Fibroblast of the conjunctiva (primary cell): ENCODE measurements around the gene BARD1.
"Not testable (repeated sequence)": the region's sequence is repeated elsewhere in the genome, so short reads cannot be mapped to it uniquely, and the experiment has no call there.

Experiments used
- DNase-seq: peaks from one replicate; pipeline ENCODE4 v3.0.0-alpha.2; 2010; ENCODE audit warnings: low read depth

The BARD1 gene

DNA sequence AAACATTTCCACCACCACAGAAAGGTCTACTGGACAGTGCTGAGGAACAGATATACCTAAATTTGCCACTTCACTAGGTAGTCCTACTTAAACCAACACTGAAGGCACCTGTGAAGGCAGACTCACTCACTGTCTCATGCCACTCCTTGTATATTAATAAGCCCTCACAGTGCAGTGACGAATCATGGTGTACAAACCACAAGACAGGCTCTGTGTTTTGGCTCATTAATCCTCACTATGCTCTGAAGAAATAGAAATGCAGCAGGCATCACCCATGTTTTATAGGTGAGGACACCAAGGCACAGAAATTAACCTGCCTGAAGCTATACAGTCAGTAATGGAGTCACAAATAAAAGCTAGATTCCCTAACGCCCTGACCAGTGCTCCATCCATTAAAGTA is 44.3 kb downstream of the BARD1 start:
- DNase-seq = no peak

DNA sequence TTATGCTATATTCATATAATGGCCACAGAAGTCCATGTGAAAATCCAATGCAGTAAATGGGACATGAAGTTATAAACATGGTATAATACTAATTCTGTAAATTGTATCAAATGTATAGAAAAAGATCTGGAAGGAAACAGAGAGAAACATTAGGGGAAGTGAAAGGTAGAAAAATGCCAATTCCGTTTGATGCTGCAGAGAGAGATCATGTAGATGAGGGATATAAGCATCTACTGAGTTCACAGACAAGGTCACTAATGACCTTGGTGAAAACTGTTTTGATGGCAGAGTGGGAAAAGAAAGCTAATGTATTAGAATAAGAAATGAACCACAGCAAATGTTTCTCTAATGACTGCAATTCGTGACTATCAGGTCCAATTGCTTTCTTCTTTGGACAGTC is 56.0 kb downstream of the BARD1 start:
- DNase-seq = no peak

DNA sequence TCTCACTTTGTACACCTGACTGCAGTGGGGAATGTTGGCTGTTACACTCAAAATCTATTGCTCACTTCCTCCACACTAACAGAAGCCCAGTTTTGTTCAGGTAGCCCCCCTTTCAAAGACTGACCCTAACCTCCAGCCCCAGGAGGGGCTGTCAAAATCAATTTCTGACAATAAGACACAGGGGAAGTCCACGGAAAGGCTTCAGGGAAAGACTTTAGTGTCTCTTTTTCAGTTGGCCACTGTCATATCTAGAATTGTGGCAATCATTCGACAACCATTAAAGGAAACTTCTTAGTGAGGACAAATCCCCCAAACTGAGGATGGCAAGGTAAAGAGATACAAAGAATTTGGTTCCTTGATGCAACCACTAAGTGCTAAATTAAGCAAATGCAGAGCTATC is 59.0 kb downstream of the BARD1 start:
- no peak for DNase-seq

DNA sequence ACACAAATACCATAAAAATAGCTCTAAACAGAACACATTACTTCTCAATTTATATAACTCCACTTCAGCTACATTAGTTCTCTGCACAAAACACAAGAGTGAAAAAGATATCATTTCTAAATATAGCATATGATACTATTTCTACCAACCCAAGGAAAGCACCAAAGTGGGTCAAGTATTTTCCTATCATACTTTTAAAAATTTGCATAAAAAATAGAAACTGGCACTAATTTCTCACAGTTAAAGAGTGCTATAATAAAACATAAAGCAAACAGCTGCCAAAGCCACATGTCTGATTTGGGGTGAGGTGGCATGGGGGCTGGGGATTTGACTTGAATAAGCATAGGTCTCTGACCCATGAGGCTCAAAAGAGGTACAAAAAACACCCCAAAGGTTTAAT is 61.5 kb downstream of the BARD1 start:
- no peak for DNase-seq

DNA sequence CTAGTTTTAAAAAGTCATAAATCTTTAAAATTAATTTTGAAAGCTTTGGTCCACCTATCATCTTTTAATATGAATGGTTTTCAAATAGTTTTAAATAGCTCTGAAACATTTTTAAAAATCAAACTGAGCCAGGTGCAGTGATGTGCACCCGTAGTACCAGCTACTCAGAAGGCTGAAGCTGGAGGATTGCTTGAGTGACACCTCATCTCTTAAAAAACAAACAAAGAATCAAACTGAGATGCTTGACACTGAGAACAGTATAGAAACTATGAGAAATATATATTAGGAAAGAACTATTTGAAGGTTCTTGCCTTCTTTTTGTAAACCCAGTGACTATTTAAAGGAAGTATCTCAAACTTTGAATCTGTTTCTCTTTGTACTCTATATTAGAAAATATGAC is 67.4 kb downstream of the BARD1 start:
- no peak for DNase-seq

DNA sequence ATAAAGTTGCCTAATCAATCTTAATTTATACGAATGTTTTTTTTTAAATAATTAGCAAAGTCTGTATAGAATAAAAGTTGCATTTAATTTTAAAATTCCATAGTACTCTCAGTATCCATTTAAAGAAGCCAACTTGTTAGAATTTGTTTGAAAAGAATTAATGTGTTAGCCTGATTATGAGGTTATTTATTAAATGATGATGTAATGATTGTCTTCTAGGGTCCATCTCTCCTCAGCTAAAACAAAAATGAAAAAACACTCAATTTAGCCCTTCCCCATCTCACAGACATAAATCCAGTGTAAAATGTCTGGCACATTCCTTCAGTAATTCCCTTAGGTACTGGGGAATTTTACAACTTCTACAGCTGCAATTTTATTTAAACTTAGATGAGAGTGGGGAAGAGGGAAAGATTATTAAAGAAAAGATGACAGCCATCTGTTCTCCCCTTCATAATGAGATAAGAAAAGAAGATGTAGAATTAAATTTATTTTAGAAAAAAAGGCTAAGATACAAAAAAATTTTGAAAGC is 68.6 kb downstream of the BARD1 start:
- DNase-seq = no peak

DNA sequence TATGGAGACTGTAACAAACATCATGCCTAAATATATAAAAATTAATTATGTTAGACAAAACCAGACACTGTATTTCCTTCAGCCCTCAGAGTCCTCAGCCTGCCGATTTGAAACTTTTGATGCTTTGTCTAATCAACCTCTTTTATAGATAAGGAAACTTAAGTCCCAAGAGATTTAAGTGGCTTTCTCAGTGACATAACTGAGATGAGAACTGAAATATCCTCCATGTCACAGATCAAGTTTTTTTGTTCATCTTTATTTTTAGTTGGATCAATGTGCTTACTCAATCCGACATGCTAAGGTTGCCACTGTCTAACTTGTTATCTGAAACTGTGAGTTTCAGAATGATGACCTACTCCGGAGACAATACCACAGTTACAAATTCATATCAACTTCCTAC is 72.3 kb downstream of the BARD1 start:
- no peak for DNase-seq

DNA sequence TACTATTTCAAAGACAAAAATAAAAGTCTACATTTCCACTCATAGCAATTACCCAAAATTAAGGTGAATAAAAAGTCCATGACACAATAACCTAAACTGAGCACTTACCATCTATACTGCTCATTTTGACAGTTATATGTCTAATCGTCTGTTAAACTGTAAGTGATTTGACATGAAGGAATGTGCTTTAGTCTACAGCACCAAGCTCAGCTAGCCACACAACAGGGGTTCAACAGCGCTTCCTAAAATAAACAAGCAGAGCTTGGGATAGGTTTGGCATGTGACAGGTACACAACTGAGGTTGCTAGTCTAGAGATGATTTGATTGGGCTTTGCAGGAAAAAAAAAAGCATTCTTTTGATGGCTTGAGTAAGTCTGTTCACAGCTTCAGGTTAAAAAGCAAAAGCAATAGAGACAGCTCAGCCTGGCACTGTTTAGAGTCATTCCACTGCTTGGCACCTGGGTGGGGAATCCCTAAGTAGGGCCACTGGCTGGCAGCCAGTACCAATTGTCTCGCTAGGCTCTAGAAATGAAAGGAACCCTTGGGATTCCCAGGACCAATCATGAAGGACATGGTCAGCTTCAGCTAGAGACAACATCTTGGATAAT is 78.6 kb downstream of the BARD1 start:
- no peak for DNase-seq

DNA sequence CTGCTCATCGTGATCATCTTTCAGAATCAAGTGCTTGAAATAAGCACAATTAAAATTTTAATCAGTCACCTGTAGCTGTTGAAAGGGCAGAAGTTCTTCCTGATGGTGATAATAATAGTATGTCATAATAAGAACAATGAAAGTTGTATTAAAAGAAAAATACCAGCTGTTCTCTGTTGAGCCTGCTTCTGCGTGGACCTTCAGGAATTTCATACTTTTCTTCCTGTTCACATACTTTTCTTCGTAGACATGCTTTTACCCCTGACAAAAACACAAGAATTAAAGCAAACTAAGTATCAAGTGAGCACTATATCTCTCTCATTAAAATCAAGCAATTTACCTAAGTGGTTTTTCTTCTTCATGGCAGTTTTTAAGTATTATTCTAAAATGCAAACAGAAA is 79.2 kb downstream of the BARD1 start:
- no peak for DNase-seq

DNA sequence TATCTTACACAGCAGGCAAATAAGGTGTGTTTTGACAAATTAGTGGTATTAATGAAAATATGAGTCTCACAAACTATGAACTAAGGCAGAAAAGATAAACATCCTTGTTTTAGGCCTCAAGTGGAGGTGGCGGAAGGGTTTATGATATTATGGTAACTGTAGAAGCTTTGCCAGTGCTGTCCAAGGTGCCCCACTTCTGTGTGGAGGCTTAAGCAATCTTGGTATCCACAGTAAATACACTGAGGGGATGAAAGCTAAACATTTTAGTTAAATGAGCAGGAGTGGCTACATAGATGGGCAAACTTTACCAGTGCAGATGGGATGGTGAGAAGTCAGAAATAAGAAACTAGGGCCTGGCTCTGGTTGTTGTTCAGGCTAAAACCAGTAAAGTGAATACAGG is 84.7 kb downstream of the BARD1 start:
- DNase-seq = no peak

DNA sequence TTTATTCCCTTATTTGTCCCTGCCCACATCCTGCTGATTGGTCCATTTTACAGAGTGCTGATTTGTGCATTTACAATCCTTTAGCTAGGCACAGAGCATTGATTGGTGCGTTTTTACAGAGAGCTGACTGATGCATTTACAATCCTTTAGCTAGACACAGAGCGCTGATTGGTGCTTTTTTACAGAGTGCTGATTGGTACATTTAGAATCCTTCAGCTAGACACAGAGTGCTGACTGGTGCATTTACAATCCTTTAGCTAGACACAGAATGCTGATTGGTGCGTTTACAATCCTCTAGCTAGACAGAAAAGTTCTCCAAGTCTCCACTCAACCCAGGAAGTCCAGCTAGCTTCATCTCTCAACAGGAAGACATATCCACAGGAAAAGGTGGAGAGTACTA is 91.6 kb downstream of the BARD1 start:
- DNase-seq = not testable (repeated sequence)

DNA sequence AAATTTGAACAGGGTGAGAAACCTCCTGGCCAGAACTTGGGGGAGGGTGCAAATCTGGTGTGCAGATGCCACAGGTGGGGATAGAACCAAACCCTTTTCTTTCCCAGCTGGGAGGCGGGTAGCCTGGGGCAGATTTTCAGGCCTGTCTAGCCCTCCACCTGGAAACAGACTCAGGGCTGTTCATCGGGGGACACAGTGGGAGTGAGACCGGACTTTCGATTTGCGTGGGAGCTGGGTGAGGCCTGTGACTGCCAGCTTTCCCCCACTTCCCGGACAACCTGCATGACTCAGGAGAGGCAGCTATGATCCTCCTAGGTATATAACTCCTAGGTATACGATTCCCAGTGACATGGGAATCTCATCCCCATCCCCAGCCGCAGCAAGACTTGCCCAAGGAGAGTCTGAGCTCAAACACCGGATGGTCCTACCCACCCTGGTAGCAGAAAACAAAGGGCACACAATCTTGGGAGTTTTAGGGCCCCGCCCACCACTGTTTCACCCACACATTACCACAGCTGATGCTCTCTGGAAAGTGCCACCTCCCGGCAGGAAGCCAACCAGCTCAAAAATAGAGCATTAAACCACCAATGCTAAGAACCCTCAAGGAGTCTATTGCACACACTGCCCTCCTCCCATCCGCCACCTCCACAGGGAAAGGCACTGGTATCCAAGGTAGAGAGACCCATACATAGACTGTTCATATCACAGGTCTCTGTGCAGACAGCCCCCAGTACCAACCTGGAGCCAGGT is 92.5 kb downstream of the BARD1 start:
- DNase-seq = no peak

DNA sequence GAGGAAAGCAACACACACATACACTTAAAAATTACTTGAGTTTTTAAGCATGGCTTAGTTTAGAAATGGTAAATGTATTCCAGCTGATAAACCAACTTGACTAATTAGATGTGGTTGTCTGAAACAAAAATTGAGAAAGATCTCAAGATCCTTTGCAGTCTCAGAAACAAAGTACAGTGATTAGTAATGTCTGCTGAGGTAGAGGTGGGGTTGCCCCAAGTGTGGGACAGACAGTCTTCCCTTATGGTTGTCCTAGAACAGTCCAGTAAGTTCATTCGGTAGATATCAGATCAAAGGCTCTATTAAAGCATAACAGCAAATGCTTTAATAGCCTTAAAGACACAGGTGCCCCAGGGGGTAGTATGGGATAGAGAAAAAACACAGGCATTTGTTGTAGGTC is 94.5 kb downstream of the BARD1 start:
- no peak for DNase-seq

DNA sequence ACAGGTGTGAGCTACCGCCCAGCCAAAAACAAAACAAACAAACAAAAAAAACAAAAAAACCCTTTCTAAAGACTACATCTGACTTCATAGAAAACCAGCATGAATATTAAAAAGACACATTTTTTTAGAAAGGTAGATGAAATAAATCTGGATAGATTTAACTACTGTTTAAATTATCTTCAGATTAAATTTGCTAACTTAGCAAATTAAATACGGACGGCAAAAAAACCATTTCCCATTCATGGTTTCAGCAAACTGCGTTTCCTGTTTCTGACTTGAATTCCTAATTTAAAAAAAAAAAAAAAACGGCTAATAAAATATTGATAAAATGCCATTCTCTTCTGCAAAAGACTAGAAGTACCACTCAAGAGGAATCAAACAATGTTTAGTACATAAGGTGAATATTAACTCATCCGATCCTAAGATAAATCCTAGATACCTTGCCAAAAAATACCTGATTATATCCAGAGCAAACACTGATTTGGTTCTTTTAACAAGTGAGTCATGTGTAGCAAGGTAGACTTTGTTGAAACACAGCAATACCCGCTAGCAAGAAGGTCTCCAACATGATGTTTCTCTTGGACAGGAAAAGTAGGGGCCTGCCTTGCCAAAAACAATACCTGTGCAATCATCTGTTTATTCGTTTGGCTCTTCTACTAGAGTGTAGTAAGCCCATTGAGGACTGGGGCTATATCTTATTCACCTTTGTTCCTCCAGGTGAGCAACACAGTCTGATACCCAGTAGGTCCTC is 96.2 kb downstream of the BARD1 start:
- DNase-seq = no peak

DNA sequence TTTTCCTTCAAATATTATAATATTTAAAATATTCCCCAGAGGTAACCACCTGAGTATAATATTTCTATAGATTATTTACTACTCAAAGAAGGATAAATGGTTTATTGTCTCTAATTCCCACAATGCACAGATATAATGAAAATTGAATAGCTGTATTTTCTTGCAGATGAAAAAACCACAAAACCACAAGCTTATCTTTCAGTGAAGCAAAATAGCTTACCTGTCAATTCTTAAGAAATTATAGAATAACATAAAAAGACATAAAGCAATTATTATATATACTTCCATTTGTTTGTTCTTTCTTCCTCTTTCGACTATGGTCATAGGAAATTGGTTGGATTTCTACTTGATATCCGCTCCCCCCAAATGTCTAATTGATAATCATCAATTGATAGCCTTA is 98.8 kb downstream of the BARD1 start:
- no peak for DNase-seq

DNA sequence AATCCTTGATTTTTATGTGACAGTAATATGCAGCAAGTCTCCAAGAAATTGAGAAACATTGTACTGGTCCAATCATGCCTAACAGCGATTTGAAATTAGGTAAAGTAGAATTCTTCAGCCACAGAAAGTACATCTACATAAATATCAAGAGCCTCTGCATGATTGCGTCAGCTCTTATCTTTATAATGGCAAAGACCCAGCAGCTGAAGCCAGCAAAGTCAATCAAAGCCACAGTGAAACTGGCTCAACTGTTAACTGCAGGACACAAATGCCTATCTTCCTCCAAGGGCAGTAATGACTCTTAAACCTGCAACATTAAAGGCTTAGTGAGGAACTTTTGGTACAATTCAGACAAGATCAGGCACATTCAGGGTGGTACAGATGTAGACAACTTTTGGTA is 102.5 kb downstream of the BARD1 start:
- peak; percentile 3 for DNase-seq

DNA sequence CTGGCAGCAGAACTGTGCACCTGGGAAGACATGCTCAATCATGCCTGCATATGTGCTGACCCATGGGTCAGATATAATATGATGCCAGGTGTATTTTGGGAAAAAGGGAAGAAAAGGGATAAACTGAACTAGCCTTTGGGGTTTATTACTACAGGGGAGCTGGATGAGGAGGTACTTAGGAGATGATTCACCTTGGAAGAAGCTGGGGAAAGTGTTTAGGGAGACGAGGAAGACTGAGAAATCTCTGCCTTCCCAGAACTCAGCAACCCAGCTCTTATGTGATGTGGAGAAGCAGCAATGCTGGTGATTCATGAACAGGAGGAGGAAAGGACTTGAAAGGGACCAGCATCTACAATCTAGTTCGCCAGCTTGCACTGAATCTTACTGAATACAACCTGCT is 110.2 kb downstream of the BARD1 start:
- no peak for DNase-seq

DNA sequence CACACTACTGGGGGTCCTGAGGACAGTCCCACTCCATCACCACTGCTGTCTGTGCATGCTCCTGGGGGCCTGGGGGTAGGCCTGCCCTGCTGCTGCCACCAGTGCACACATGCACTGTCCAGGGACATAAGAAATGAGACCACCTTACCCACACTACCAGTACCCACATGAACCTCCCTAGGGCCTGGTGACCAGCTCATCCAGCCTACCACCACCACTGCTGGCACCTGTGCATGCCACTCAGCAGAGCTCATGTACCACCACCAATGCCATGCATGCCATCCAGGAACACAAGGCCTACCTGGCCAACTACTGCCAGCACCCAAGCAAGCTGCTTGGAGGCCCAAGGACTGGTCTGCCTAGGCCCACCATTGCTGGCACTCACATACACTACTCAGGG is 112.8 kb downstream of the BARD1 start:
- no peak for DNase-seq

DNA sequence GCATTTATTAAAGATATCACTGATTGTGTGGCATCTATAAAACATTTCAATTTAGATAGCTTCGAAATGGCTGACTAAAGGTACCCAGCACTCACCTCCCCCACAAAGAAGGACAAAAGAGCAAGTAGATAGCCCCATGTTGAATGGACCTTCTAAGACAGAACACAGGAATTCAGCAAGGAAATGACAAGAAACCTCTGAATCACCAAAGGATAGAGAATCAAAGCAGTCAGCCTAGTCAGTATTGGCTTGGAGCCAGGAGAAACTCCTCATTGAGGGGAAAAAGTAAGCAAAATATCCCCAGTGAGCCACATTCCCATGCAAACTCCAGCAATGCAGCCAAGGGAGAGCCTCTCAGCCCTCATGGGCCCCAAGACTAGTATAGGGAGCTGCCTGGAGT is 113.7 kb downstream of the BARD1 start:
- DNase-seq = no peak

DNA sequence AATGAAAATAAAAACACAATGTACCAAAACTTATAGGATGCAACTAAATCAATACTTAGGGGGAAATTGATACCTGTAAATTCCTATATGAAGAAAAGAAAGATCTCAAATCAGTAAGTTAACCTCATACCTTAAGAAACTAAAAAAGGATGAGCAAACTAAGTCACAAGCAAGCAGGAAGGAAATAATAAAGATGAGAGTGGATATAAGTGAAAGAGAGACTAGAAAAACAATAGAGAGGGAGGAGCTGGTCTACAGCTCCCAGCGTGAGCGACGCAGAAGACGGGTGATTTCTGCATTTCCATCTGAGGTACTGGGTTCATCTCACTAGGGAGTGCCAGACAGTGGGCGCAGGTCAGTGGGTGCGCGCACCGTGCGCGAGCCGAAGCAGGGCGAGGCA is 125.9 kb downstream of the BARD1 start:
- DNase-seq = not testable (repeated sequence)

DNA sequence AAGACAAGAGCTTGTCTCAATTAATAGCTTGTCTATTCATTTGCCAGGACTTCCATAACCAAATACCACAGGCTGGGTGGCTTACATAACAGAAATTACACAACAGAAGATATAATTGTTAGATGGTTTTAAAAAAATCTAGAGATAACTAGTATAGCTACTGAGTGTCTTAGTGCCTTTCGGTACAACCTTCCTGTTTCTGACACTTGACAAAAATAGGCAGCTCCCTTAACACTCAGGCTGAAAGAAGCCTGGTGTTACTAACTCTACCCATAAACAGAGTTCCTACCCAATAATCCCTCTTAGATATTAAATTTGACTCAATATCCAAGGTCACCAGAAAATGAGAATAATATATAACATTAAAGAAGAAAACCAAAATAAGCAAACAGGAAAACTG is 129.7 kb downstream of the BARD1 start:
- no peak for DNase-seq

DNA sequence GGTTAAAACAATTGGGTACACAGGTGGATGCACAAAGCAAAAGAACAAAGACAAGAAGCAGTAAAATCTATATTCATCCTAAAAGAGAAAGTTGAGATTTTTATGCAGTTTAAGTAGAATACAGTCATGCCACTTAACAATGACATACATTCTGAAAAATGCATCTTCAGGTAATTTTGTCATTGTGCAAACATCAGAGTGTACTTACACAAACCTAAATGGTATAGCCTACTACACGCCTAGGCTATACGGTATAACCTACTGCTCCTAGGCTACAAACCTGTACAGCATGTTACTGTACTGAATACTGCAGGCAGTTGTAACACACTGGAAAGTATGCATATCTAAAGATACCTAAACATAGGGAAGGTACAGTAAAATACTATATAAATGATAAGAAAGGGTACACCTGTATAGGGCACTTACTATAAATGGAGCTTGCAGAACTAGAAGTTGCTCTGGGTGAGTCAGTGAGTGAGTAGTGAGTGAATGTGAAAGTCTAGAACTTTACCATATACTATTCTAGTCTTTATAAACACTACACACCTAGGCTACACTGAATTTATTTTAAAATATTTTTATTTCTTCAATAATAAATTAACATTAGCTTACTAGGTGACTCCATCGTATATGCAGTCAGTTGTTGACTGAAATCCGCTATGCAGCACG is 132.9 kb downstream of the BARD1 start:
- no peak for DNase-seq
